Activated CD4-positive, alpha-beta T cell treated with anti-CD3 and anti-CD28 coated beads, Interleukin-2, amount 10 ng/mL, durations not matched to agents 24 days and 14 days (primary cell): ENCODE data around the gene TGM6. TPM values are rescaled to one million over a fixed set of nuclear protein-coding genes. Genes with fewer than 3 reads are reported as not detected.

Source experiments
- DNase-seq: peaks from one replicate; pipeline ENCODE4 v3.0.0; 2022
- H3K27ac Mint-ChIP-seq: one replicate; pipeline ENCODE4 v1.8.0; 2022; ENCODE audit warnings: mild to moderate bottlenecking, mixed read lengths
- H3K27me3 Mint-ChIP-seq: one replicate; pipeline ENCODE4 v1.8.0; 2022; ENCODE audit warnings: mixed read lengths
- H3K36me3 Mint-ChIP-seq: one replicate; pipeline ENCODE4 v1.8.0; 2022; ENCODE audit warnings: low read depth, mild to moderate bottlenecking, mixed read lengths
- H3K4me1 Mint-ChIP-seq: one replicate; pipeline ENCODE4 v1.8.0; 2021; ENCODE audit warnings: mixed read lengths
- H3K4me3 Mint-ChIP-seq: one replicate; pipeline ENCODE4 v1.8.0; 2022; ENCODE audit warnings: mild to moderate bottlenecking, moderate library complexity, mixed read lengths
- H3K9me3 Mint-ChIP-seq: one replicate; pipeline ENCODE4 v1.8.0; 2021; ENCODE audit warnings: mixed read lengths
- intact Hi-C: fragments of 100-400 bp; cut with micrococcal nuclease; formaldehyde crosslinking; loops from one replicate; pipeline ENCODE4 v1.15.1; 2023
- total RNA-seq: library from RNA; stranded (reverse); gene quantifications from 2 replicates; pipeline ENCODE4 v1.2.3, GENCODE V29; 2022

Gene TGM6
- total RNA-seq, 1 donor from 2014 or later = not detected

GRCh38 chr20:2460752-2461424 is 80.2 kb downstream of the TGM6 start:
- H3K27ac Mint-ChIP-seq = peak overlapping the region; percentile 27
- H3K27me3 Mint-ChIP-seq = no peaks in the 10 kb centered on the region
- no peak overlapping the region for H3K4me3 Mint-ChIP-seq
- no peaks in the 10 kb centered on the region for H3K9me3 Mint-ChIP-seq
- intact Hi-C loops = no loop called here
- DNase-seq = no peak
- peaks cover 73% of the 10 kb centered on the region for H3K36me3 Mint-ChIP-seq
- peaks cover 25% of the 10 kb centered on the region for H3K4me1 Mint-ChIP-seq

- no peak overlapping the region for H3K27ac Mint-ChIP-seq
- peaks cover 84% of the 10 kb centered on the region for H3K36me3 Mint-ChIP-seq
- intact Hi-C loops = no loop called here
- H3K4me1 Mint-ChIP-seq = peaks cover 29% of the 10 kb centered on the region
- DNase-seq = no peak
- H3K4me3 Mint-ChIP-seq = no peak overlapping the region
- no peaks in the 10 kb centered on the region for H3K9me3 Mint-ChIP-seq
- no peaks in the 10 kb centered on the region for H3K27me3 Mint-ChIP-seq
Observed at GRCh38 chr20:2462484-2462883, 81.8 kb downstream of the TGM6 start.

GRCh38 chr20:2463616-2464365 is 83.1 kb downstream of the TGM6 start:
- H3K36me3 Mint-ChIP-seq = peaks cover 89% of the 10 kb centered on the region
- H3K9me3 Mint-ChIP-seq = no peaks in the 10 kb centered on the region
- peaks cover 42% of the 10 kb centered on the region for H3K4me1 Mint-ChIP-seq
- H3K27me3 Mint-ChIP-seq = no peaks in the 10 kb centered on the region
- intact Hi-C loops = no loop called here
- H3K27ac Mint-ChIP-seq = no peak overlapping the region
- no peak for DNase-seq
- no peak overlapping the region for H3K4me3 Mint-ChIP-seq

GRCh38 chr20:2465100-2465499 is 84.4 kb downstream of the TGM6 start:
- DNase-seq = no peak
- Mint-ChIP-seq H3K27me3 (no peaks in the 10 kb centered on the region), H3K27ac (no peak overlapping the region), H3K36me3 (peaks cover 89% of the 10 kb centered on the region), H3K9me3 (no peaks in the 10 kb centered on the region), H3K4me1 (peaks cover 50% of the 10 kb centered on the region), H3K4me3 (no peak overlapping the region)
- intact Hi-C loops = no loop called here

- Mint-ChIP-seq H3K27me3 (no peaks in the 10 kb centered on the region), H3K27ac (peak overlapping the region; percentile 78), H3K9me3 (peaks cover 6% of the 10 kb centered on the region), H3K4me3 (peak overlapping the region; percentile 100), H3K36me3 (peaks cover 85% of the 10 kb centered on the region), H3K4me1 (peaks cover 53% of the 10 kb centered on the region)
- no peak for DNase-seq
- intact Hi-C loops = no loop called here
Observed at GRCh38 chr20:2467412-2467811, 86.7 kb downstream of the TGM6 start.

- intact Hi-C loops = no loop called here
- DNase-seq = no peak
- Mint-ChIP-seq H3K27me3 (no peaks in the 10 kb centered on the region), H3K36me3 (peaks cover 77% of the 10 kb centered on the region), H3K27ac (peak overlapping the region; percentile 62), H3K9me3 (peaks cover 6% of the 10 kb centered on the region), H3K4me3 (peak overlapping the region; percentile 100), H3K4me1 (peaks cover 52% of the 10 kb centered on the region)
Observed at GRCh38 chr20:2468581-2469407, 88.1 kb downstream of the TGM6 start.

GRCh38 chr20:2469991-2470422 is 89.3 kb downstream of the TGM6 start:
- no peaks in the 10 kb centered on the region for H3K27me3 Mint-ChIP-seq
- peak; percentile 90 for DNase-seq
- H3K4me3 Mint-ChIP-seq = peak overlapping the region; percentile 100
- peaks cover 6% of the 10 kb centered on the region for H3K9me3 Mint-ChIP-seq
- peaks cover 65% of the 10 kb centered on the region for H3K36me3 Mint-ChIP-seq
- intact Hi-C loops = loop anchor here (1.0 to 5.0 kb wide), 7 partner anchors 39 to 687 kb away; partner anchors contain the start of genes FASTKD5, NOP56, PCED1A and UBOX5
- peak overlapping the region; percentile 100 for H3K27ac Mint-ChIP-seq
- peaks cover 49% of the 10 kb centered on the region for H3K4me1 Mint-ChIP-seq

GRCh38 chr20:2470423-2471193 is 89.9 kb downstream of the TGM6 start, which contains the start of gene SNRPB:
Gene SNRPB, minus strand, starts transcription at chr20:2470789. Its CDS starts 99 bp downstream, at chr20:2470690.
- Mint-ChIP-seq H3K27ac (peak within 1 kb of the TSS; percentile 100), H3K4me1 (peaks cover 48% of the 10 kb centered on the region), H3K36me3 (peaks cover 59% of the 10 kb centered on the region), H3K27me3 (no peaks in the 10 kb centered on the region), H3K4me3 (peak within 1 kb of the TSS; percentile 100), H3K9me3 (peaks cover 6% of the 10 kb centered on the region)
- peak; percentile 99 for DNase-seq
- intact Hi-C loops = loop anchor here (1.0 to 5.0 kb wide), 7 partner anchors 39 to 687 kb away; partner anchors contain the start of genes FASTKD5, NOP56, PCED1A and UBOX5

- no peak for DNase-seq
- Mint-ChIP-seq H3K27ac (no peak overlapping the region), H3K36me3 (peaks cover 45% of the 10 kb centered on the region), H3K4me1 (peaks cover 29% of the 10 kb centered on the region), H3K4me3 (no peak overlapping the region), H3K9me3 (peaks cover 6% of the 10 kb centered on the region), H3K27me3 (no peaks in the 10 kb centered on the region)
- intact Hi-C loops = loop anchor here (5.0 kb wide), 2 partner anchors 369 to 684 kb away; partner anchors contain the start of genes FASTKD5, PCED1A, UBOX5 and VPS16
Observed at GRCh38 chr20:2473516-2473915, 92.8 kb downstream of the TGM6 start.

GRCh38 chr20:2475850-2476741 is 95.4 kb downstream of the TGM6 start:
- H3K27ac Mint-ChIP-seq = no peak overlapping the region
- peaks cover 6% of the 10 kb centered on the region for H3K9me3 Mint-ChIP-seq
- H3K4me1 Mint-ChIP-seq = peaks cover 10% of the 10 kb centered on the region
- DNase-seq = no peak
- H3K27me3 Mint-ChIP-seq = no peaks in the 10 kb centered on the region
- H3K4me3 Mint-ChIP-seq = no peak overlapping the region
- peaks cover 37% of the 10 kb centered on the region for H3K36me3 Mint-ChIP-seq
- intact Hi-C loops = no loop called here

- peaks cover 5% of the 10 kb centered on the region for H3K9me3 Mint-ChIP-seq
- H3K27me3 Mint-ChIP-seq = no peaks in the 10 kb centered on the region
- peaks cover 38% of the 10 kb centered on the region for H3K36me3 Mint-ChIP-seq
- no peak for DNase-seq
- intact Hi-C loops = no loop called here
- H3K4me3 Mint-ChIP-seq = no peak overlapping the region
- H3K4me1 Mint-ChIP-seq = peaks cover 9% of the 10 kb centered on the region
- H3K27ac Mint-ChIP-seq = no peak overlapping the region
Observed at GRCh38 chr20:2476742-2477615, 96.3 kb downstream of the TGM6 start.
